Measurements from ENCODE around the gene USP19.

The USP19 gene

DNA sequence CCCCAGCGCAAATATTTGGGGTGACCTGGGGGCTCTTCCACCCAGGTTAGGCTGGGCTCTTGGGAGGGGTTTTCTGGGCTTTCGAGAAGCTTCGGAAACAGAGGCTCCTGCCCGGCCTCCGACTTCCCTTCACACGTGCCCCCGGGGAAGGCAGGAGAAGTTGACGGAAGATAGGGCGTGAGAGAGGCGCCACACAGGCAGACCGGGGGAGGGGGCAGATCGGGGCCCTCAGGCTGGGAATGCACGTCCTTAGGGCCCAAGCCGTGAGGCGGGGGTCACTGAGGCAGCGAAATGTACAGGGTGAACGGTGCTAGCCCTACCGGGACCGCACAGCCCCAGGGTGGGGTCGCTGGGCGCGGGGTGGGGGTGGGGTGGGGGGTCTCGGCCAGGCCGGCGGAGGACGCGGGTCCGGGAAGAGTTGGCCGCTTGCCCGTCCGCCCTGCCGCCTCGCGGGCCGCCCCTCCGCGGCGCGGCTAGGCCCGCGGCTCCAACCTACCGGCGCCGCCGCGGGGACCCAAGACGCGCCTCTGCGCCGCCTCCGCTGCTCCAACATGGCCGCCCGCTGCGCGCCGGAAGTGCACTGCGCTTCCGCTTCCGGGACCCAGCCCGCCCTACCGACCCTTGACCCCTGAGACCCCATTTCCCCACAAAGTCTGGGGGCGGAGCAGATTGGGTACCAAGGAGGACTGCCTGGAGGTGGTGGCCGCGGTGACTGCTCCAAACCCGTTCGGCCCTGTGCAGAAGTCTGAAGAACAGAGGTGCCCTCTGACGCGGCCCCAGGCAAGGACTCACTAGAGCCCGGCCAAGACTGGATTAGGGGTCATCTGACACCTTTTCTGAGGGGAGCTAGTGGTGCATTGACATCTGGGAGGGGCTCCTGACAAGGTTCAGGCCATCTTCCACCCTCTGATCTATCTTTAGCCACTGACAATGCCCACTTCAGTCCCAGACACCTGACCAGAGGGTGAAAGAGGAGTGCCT, 45.4 kb upstream of the USP19 start, which contains the start of gene CCDC71:
Gene CCDC71, minus strand, starts transcription at position 561 of the 981 bp plus-strand sequence. CDS start 2,123 bp downstream, outside the sequence.
- Histone ChIP-seq H4K91ac (ENCODE audit: low read depth, low read length, poor library complexity) (peak within 1 kb of the TSS; percentile 41), H3K36me3 (replicated peaks in 1 of 2; ENCODE audit: control insufficient read depth in 2 of 2, insufficient read depth in 2 of 2, low read length in 2 of 2) (peaks cover 20 to 39% of the 10 kb centered on the region in 2 donors), H2BK5ac (ENCODE audit: low read length) (peak within 1 kb of the TSS; percentile 77), H3K27me3 (ENCODE audit: control insufficient read depth in 3 of 3, insufficient read depth in 3 of 3, low read depth in 1 of 3, low read length in 3 of 3) (peaks cover 0 to 2% (median 0%) of the 10 kb centered on the region in 3 experiments), H3K23ac (ENCODE audit: low read depth, low read length, poor library complexity) (peak within 1 kb of the TSS; percentile 70), H3K79me1 (ENCODE audit: low read depth, low read length) (peaks cover 5% of the 10 kb centered on the region), H2BK15ac (ENCODE audit: low read length) (peak within 1 kb of the TSS; percentile 97), H3K4me1 (ENCODE audit: control insufficient read depth in 2 of 2, insufficient read depth in 1 of 2, low read depth in 1 of 2, low read length in 2 of 2) (peaks cover 3 to 13% of the 10 kb centered on the region in 2 donors), H3K4me2 (ENCODE audit: insufficient read depth, low read length, poor library complexity, severe bottlenecking) (peak within 1 kb of the TSS; percentile 53), H3K27ac (replicated peaks; ENCODE audit: low read length) (no peak within 1 kb of the TSS), H2BK12ac (ENCODE audit: low read length) (peak within 1 kb of the TSS; percentile 82), H3K4ac (ENCODE audit: low read length) (peak within 1 kb of the TSS; percentile 93), H3K18ac (ENCODE audit: low read length) (peak within 1 kb of the TSS; percentile 95), H2AFZ (ENCODE audit: low read length) (peak within 1 kb of the TSS; percentile 90), H2BK120ac (ENCODE audit: low read depth, low read length) (peak within 1 kb of the TSS; percentile 14), H3K9me3 (replicated peaks in 1 of 2; ENCODE audit: control insufficient read depth in 2 of 2, insufficient read depth in 1 of 2, low read depth in 1 of 2, low read length in 2 of 2) (peaks cover 0 to 6% of the 10 kb centered on the region in 2 donors), H2AK5ac (ENCODE audit: low read depth, low read length) (peak within 1 kb of the TSS; percentile 95), H4K8ac (ENCODE audit: low read depth, low read length) (peak within 1 kb of the TSS; percentile 99), H3K4me3 (ENCODE audit: low read length in 2 of 2) (peak within 1 kb of the TSS; percentile 97 to 98), H3K14ac (ENCODE audit: low read length) (peak within 1 kb of the TSS; percentile 50), H3K9ac (ENCODE audit: low read depth, low read length, poor library complexity) (peak within 1 kb of the TSS; percentile 91)
- DNase-seq (ENCODE audit: low spot score): no peak
- WGBS, 2 donors (ENCODE audit: extremely low coverage in 2 of 2, insufficient read length in 2 of 2, insufficient replicate concordance in 1 of 2): no CpG with 5 or more reads among the region's 69 CpGs

DNA sequence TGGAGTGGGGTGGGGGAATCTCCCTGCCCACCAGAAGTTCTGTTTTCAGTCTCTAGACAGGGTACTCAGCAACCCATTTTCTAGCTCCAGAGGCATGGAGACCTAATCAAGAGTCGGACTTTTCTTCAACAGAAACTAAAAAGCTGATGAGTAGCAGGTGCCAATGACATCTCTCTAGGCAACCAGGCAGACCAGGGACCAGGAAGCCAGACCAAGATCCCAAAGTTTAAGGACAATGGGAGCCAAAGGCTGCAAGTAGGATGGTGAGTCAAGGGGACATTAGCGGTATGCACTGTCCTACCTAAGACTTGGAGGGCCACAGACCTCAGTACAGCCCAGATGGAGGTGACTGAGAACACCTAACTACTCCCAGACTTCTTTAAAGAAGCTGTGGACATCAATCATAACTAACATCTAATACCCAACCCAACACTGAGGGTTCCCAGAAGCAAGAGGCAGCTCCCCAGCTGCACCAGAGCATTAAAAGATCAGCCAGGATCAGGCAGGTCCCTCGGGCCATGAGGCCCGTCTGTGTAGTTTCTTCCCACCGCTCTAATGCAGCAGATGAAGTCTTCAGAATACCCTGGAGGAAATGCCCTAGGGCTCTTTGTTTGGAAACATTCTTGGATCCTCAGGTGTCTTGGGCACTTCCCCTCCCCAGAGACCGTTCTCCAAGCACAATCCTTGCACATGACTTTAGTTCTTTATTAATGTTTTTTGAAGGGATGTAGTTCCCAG, 44.5 kb upstream of the USP19 start:
- Histone ChIP-seq H2BK12ac (ENCODE audit: low read length) (no peak overlapping the region), H3K9me3 (replicated peaks in 1 of 2; ENCODE audit: control insufficient read depth in 2 of 2, insufficient read depth in 1 of 2, low read depth in 1 of 2, low read length in 2 of 2) (peaks cover 0 to 6% of the 10 kb centered on the region in 2 donors), H3K27ac (replicated peaks; ENCODE audit: low read length) (no peak overlapping the region), H2BK120ac (ENCODE audit: low read depth, low read length) (no peak overlapping the region), H4K91ac (ENCODE audit: low read depth, low read length, poor library complexity) (no peak overlapping the region), H3K4me2 (ENCODE audit: insufficient read depth, low read length, poor library complexity, severe bottlenecking) (peak overlapping the region; percentile 53), H2AFZ (ENCODE audit: low read length) (no peak overlapping the region), H3K4me1 (ENCODE audit: control insufficient read depth in 2 of 2, insufficient read depth in 1 of 2, low read depth in 1 of 2, low read length in 2 of 2) (peaks cover 3 to 11% of the 10 kb centered on the region in 2 donors), H3K23ac (ENCODE audit: low read depth, low read length, poor library complexity) (no peak overlapping the region), H2AK5ac (ENCODE audit: low read depth, low read length) (no peak overlapping the region), H3K14ac (ENCODE audit: low read length) (no peak overlapping the region), H3K4me3 (ENCODE audit: low read length in 2 of 2) (peak overlapping the region; percentile 97 to 98), H3K9ac (ENCODE audit: low read depth, low read length, poor library complexity) (no peak overlapping the region), H3K27me3 (ENCODE audit: control insufficient read depth in 3 of 3, insufficient read depth in 3 of 3, low read depth in 1 of 3, low read length in 3 of 3) (peaks cover 0 to 2% (median 0%) of the 10 kb centered on the region in 3 experiments), H3K18ac (ENCODE audit: low read length) (no peak overlapping the region), H4K8ac (ENCODE audit: low read depth, low read length) (no peak overlapping the region), H3K36me3 (replicated peaks in 1 of 2; ENCODE audit: control insufficient read depth in 2 of 2, insufficient read depth in 2 of 2, low read length in 2 of 2) (peaks cover 20 to 39% of the 10 kb centered on the region in 2 donors), H2BK15ac (ENCODE audit: low read length) (no peak overlapping the region), H2BK5ac (ENCODE audit: low read length) (no peak overlapping the region), H3K79me1 (ENCODE audit: low read depth, low read length) (peaks cover 5% of the 10 kb centered on the region), H3K4ac (ENCODE audit: low read length) (no peak overlapping the region)
- DNase-seq (ENCODE audit: low spot score): no peak
- no CpG with 5 or more reads among the region's 6 CpGs for WGBS, 2 donors (ENCODE audit: extremely low coverage in 2 of 2, insufficient read length in 2 of 2, insufficient replicate concordance in 1 of 2)

DNA sequence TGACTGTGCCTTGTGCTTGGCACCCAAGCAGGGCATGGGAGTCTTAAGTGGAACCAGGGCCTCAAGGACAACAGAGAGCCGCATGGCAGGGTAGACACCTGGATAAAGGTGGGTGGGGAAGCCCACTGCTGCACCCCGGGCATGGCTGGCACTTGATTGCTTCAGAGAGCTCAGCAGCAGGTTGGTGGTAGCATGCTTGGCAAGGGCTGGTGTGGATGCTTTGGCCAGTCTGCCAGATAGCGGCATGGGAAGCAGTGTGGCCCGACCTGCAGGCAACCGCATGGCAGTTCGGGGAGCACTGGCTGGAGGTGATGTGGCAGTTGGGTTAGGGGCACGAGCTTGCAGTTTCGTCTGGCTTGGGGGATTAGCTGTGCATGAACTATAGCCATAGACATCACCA, 43.0 kb upstream of the USP19 start:
- H3K9ac ChIP-seq (ENCODE audit: low read depth, low read length, poor library complexity): no peak overlapping the region
- H2AFZ ChIP-seq (ENCODE audit: low read length): no peak overlapping the region
- no CpG with 5 or more reads among the region's 8 CpGs for WGBS, 2 donors (ENCODE audit: extremely low coverage in 2 of 2, insufficient read length in 2 of 2, insufficient replicate concordance in 1 of 2)

More for the DNA sequence above, 43.0 kb upstream of the USP19 start:
- Histone ChIP-seq H3K23ac (ENCODE audit: low read depth, low read length, poor library complexity) (no peak overlapping the region), H3K79me1 (ENCODE audit: low read depth, low read length) (peaks cover 5% of the 10 kb centered on the region), H3K4me3 (ENCODE audit: low read length in 2 of 2) (peak overlapping the region; percentile 9 to 36), H2AK5ac (ENCODE audit: low read depth, low read length) (no peak overlapping the region), H3K27ac (replicated peaks; ENCODE audit: low read length) (no peak overlapping the region), H3K36me3 (replicated peaks in 1 of 2; ENCODE audit: control insufficient read depth in 2 of 2, insufficient read depth in 2 of 2, low read length in 2 of 2) (peaks cover 20 to 39% of the 10 kb centered on the region in 2 donors), H2BK120ac (ENCODE audit: low read depth, low read length) (no peak overlapping the region), H4K8ac (ENCODE audit: low read depth, low read length) (no peak overlapping the region), H3K27me3 (ENCODE audit: control insufficient read depth in 3 of 3, insufficient read depth in 3 of 3, low read depth in 1 of 3, low read length in 3 of 3) (peaks cover 0 to 2% (median 0%) of the 10 kb centered on the region in 3 experiments), H2BK5ac (ENCODE audit: low read length) (no peak overlapping the region), H3K14ac (ENCODE audit: low read length) (no peak overlapping the region), H3K4me1 (ENCODE audit: control insufficient read depth in 2 of 2, insufficient read depth in 1 of 2, low read depth in 1 of 2, low read length in 2 of 2) (peaks cover 3 to 11% of the 10 kb centered on the region in 2 donors), H3K9me3 (replicated peaks in 1 of 2; ENCODE audit: control insufficient read depth in 2 of 2, insufficient read depth in 1 of 2, low read depth in 1 of 2, low read length in 2 of 2) (peaks cover 0 to 6% of the 10 kb centered on the region in 2 donors), H3K4ac (ENCODE audit: low read length) (no peak overlapping the region), H4K91ac (ENCODE audit: low read depth, low read length, poor library complexity) (no peak overlapping the region), H3K4me2 (ENCODE audit: insufficient read depth, low read length, poor library complexity, severe bottlenecking) (no peak overlapping the region), H3K18ac (ENCODE audit: low read length) (no peak overlapping the region), H2BK12ac (ENCODE audit: low read length) (no peak overlapping the region), H2BK15ac (ENCODE audit: low read length) (no peak overlapping the region)
- DNase-seq (ENCODE audit: low spot score): no peak
